ENCODE data around the gene ZNF665. TPM values are rescaled to one million over a fixed set of nuclear protein-coding genes. Genes with fewer than 3 reads are reported as not detected.
"Not testable (repeated sequence)": the region's sequence is repeated elsewhere in the genome, so short reads cannot be mapped to it uniquely, and the experiment has no call there.

Gene ZNF665
- polyA plus RNA-seq, 1 experiment, result 3.0 TPM

GRCh38 chr19:53196777-53197396, 3.7 kb upstream of the ZNF665 start:
- Histone ChIP-seq H3K4me3 (ENCODE audit: low read depth, low read length) (peak overlapping the region; percentile 71), H3K27me3 (ENCODE audit: control insufficient read depth, insufficient read depth, low read length) (no peaks in the 10 kb centered on the region), H3K36me3 (ENCODE audit: control insufficient read depth, insufficient read depth, low read length) (peaks cover 3% of the 10 kb centered on the region; the same call in 1 of the 2 replicates)
- DNase-seq (ENCODE audit: low read depth), result peak; percentile 39
- ChIA-PET CTCF (no interaction called here), POLR2A (no interaction called here)
- TF ChIP-seq, protein P1, sequence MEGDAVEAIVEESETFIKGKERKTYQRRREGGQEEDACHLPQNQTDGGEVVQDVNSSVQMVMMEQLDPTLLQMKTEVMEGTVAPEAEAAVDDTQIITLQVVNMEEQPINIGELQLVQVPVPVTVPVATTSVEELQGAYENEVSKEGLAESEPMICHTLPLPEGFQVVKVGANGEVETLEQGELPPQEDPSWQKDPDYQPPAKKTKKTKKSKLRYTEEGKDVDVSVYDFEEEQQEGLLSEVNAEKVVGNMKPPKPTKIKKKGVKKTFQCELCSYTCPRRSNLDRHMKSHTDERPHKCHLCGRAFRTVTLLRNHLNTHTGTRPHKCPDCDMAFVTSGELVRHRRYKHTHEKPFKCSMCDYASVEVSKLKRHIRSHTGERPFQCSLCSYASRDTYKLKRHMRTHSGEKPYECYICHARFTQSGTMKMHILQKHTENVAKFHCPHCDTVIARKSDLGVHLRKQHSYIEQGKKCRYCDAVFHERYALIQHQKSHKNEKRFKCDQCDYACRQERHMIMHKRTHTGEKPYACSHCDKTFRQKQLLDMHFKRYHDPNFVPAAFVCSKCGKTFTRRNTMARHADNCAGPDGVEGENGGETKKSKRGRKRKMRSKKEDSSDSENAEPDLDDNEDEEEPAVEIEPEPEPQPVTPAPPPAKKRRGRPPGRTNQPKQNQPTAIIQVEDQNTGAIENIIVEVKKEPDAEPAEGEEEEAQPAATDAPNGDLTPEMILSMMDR (IDR thresholded peaks at IDR 0.05; ENCODE audit: insufficient read depth, low read depth, low read length), result no peak

- POLR2A ChIA-PET, result no interaction called here
- CTCF ChIA-PET, result interaction anchor here (0.6 to 1.7 kb wide), 20 partner anchors 13 to 829 kb away, joined by 3 to 8 read pairs (median 3); partner anchors contain the start of gene ZNF765
- no peaks in the 10 kb centered on the region for H3K27me3 ChIP-seq (ENCODE audit: control insufficient read depth, insufficient read depth, low read length)
- no peak for DNase-seq (ENCODE audit: low read depth)
- no peak overlapping the region for H3K4me3 ChIP-seq (ENCODE audit: low read depth, low read length)
- H3K36me3 ChIP-seq (ENCODE audit: control insufficient read depth, insufficient read depth, low read length), result peaks cover 2% of the 10 kb centered on the region; the same call in 1 of the 2 replicates
- TF ChIP-seq, protein P1 (IDR thresholded peaks at IDR 0.05; ENCODE audit: insufficient read depth, low read depth, low read length), result peak; percentile 87
These were observed 2.2 kb upstream of the ZNF665 start for GRCh38 chr19:53195265-53195903.

GRCh38 chr19:53193535-53194222, 521 bp upstream of the ZNF665 start:
- CTCF ChIA-PET, result interaction anchor here (1.0 to 1.3 kb wide), 3 partner anchors 155 to 599 kb away, joined by 3 to 4 read pairs (median 3); no protein-coding TSS in a partner anchor
- POLR2A ChIA-PET, result no interaction called here
- TF ChIP-seq, protein P1 (IDR thresholded peaks at IDR 0.05; ENCODE audit: insufficient read depth, low read depth, low read length), result no peak
- Histone ChIP-seq H3K4me3 (ENCODE audit: low read depth, low read length) (peak overlapping the region; percentile 76), H3K27me3 (ENCODE audit: control insufficient read depth, insufficient read depth, low read length) (no peaks in the 10 kb centered on the region), H3K36me3 (ENCODE audit: control insufficient read depth, insufficient read depth, low read length) (no peaks in the 10 kb centered on the region)
- DNase-seq (ENCODE audit: low read depth), result no peak

DNA sequence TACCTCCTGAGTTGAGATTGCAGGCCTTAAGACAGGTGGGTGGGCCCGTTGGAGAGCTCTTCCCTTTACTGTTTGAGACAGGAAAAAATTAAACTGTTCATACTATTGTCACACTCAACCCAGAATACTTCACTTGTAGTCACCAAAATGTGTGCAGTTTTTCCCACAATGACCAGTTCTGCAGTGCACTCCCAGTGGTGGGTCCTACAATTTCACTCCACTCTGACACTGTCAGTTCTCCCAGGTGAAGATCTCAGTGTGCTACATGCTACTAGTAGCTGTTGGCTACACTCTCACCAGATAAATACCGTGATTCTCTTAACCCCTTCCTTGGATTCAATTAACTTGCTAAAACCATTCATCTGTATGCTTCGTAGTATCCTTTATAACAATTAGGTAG, 2.9 kb downstream of the ZNF665 start:
- TF ChIP-seq, protein P1 (IDR thresholded peaks at IDR 0.05; ENCODE audit: insufficient read depth, low read depth, low read length), result no peak
- ChIA-PET CTCF (interaction anchor here (1.2 kb wide), 1 partner anchor 8 kb away, joined by 6 read pairs; no protein-coding TSS in a partner anchor), POLR2A (no interaction called here)
- Histone ChIP-seq H3K36me3 (ENCODE audit: control insufficient read depth, insufficient read depth, low read length) (no peaks in the 10 kb centered on the region), H3K4me3 (ENCODE audit: low read depth, low read length) (no peak overlapping the region), H3K27me3 (ENCODE audit: control insufficient read depth, insufficient read depth, low read length) (no peaks in the 10 kb centered on the region)
- no peak for DNase-seq (ENCODE audit: low read depth)

DNA sequence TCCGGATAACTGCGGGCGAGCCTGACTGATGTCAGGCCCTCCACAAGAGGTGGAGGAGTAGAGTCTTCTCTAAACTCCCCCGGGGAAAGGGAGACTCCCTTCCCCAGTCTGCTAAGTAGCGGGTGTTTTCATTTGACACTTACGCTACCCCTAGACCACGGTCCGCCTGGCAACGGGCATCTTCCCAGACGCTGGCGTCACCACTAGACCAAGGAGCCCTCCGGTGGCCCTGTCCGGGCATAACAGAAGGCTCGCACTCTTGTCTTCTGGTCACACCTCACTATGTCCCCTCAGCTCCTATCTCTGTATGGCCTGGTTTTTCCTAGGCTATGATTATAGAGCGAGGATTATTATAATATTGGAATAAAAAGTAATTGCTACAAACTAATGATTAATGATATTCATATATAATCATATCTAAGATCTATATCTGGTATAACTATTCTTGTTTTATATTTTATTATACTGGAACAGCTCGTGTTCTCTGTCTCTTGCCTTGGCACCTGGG, 3.4 kb downstream of the ZNF665 start:
- POLR2A ChIA-PET; H3K36me3 ChIP-seq (ENCODE audit: control insufficient read depth, insufficient read depth, low read length); DNase-seq (ENCODE audit: low read depth); H3K27me3 ChIP-seq (ENCODE audit: control insufficient read depth, insufficient read depth, low read length); H3K4me3 ChIP-seq (ENCODE audit: low read depth, low read length): not testable (repeated sequence)
- CTCF ChIA-PET, result interaction anchor here (1.2 kb wide), 1 partner anchor 8 kb away, joined by 6 read pairs; no protein-coding TSS in a partner anchor

DNA sequence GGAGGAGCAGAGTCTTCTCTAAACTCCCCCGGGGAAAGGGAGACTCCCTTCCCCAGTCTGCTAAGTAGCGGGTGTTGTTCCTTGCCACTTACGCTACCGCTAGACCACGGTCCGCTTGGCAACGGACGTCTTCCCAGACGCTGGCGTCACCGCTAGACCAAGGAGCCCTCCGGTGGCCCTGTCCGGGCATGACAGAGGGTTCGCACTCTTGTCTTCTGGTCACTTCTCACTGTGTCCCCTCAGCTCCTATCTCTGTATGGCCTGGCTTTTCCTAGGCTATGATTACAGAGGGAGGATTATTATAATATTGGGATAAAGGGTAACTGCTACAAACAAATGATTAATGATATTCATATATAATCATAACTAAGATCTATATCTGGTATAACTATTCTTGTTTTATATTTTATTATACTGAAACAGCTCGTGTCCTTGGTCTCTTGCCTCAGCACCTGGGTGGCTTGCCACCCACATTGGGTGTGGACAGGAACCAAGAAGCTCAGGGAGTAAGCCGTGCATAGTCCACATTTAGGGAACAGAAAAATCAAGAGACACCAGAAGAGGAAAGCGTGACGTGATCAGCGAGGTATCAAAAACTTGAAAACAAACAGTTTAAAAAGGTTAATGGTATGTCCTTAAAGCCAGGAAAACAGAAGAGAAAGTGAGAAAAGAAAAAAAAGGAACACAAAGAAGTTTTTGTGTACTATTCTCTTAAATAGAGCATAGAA, 7.8 kb downstream of the ZNF665 start:
- CTCF ChIA-PET; H3K4me3 ChIP-seq (ENCODE audit: low read depth, low read length); H3K36me3 ChIP-seq (ENCODE audit: control insufficient read depth, insufficient read depth, low read length); POLR2A ChIA-PET; H3K27me3 ChIP-seq (ENCODE audit: control insufficient read depth, insufficient read depth, low read length); DNase-seq (ENCODE audit: low read depth): not testable (repeated sequence)

Data from BJ (cell line).